HepG2 (cell line): ENCODE results near the gene KAZN. TPM values are rescaled to one million over a fixed set of nuclear protein-coding genes. Genes with fewer than 3 reads are reported as not detected.

Source experiments
- KDM1A ChIP-seq: IDR thresholded peaks from 2 replicates; pipeline ENCODE4 v1.6.1; 2016; ENCODE audit warnings: missing compliant biosample characterization
- KLF6 ChIP-seq: IDR thresholded peaks from 2 replicates; pipeline ENCODE4 v1.8.0; 2016; ENCODE audit warnings: missing biosample characterization, missing genetic modification reagents
- KLF9 ChIP-seq: IDR thresholded peaks from 2 replicates; pipeline ENCODE4 v1.6.1; 2016; ENCODE audit warnings: low read depth
- NFATC3 ChIP-seq: sonication (generic); formaldehyde crosslinking; IDR thresholded peaks from 2 replicates; pipeline ENCODE4 v1.5.1; 2020; ENCODE audit warnings: mild to moderate bottlenecking, missing genetic modification reagents
- PHF20 ChIP-seq: sonication (generic); formaldehyde crosslinking; IDR thresholded peaks from 2 replicates; pipeline ENCODE4 v1.5.0; 2020; ENCODE audit warnings: mild to moderate bottlenecking, missing genetic modification reagents
- PHF21A ChIP-seq: sonication (generic); formaldehyde crosslinking; IDR thresholded peaks from 2 replicates; pipeline ENCODE4 v1.5.0; 2020; ENCODE audit warnings: mild to moderate bottlenecking, missing genetic modification reagents
- SMYD3 ChIP-seq: sonication (generic); formaldehyde crosslinking; IDR thresholded peaks from 2 replicates; pipeline ENCODE4 v1.8.1; 2023; ENCODE audit warnings: mild to moderate bottlenecking, missing genetic modification reagents
- ZKSCAN1 ChIP-seq: fragments of 150-350 bp; IDR thresholded peaks from 2 replicates; pipeline ENCODE4 v1.6.1; 2014; ENCODE audit warnings: low read length
- ZNF724P ChIP-seq: sonication (generic); formaldehyde crosslinking; IDR thresholded peaks from 2 replicates; pipeline ENCODE4 v1.8.0; 2022; ENCODE audit warnings: missing genetic modification reagents, borderline replicate concordance
- polyA plus RNA-seq, 8 experiments: library from polyadenylated mRNA; depleted of rRNA in 3 of 8; stranded (reverse) in 7 of 8; unstranded in 1 of 8; fragments of >200 nt; fragmentation: Illumina TruSeq in 4 of 8; extraction: Trizol in 4 of 8; gene quantifications; 2 replicates each; pipeline versions ENCODE4 v1.2.1 to v1.2.3, GENCODE V29; 2011 to 2016; ENCODE audit warnings: low read depth in 4 of 8, missing spikeins in 1 of 8, mixed read lengths in 1 of 8; ENCODE audit not compliant: insufficient read depth in 1 of 8
- total RNA-seq, 5 experiments: library from RNA; depleted of rRNA; stranded (reverse); fragments of >200 nt; fragmentation: Illumina TruSeq; extraction: Trizol; gene quantifications; 2 replicates each; pipeline ENCODE4 v1.2.3, GENCODE V29; 2016; ENCODE audit warnings: low read depth in 1 of 5
- TF ChIP-seq, protein P1 (sequence below): sonication (generic); formaldehyde crosslinking; IDR thresholded peaks from 2 replicates; pipeline ENCODE4 v1.8.1; 2023; ENCODE audit warnings: mild to moderate bottlenecking, inconsistent platforms, moderate library complexity, missing genetic modification reagents, borderline replicate concordance
- TF ChIP-seq, protein P2 (sequence below): sonication (generic); formaldehyde crosslinking; IDR thresholded peaks from 2 replicates; pipeline ENCODE4 v1.4.0; 2020; ENCODE audit warnings: mild to moderate bottlenecking, low read depth, missing genetic modification reagents
- TF ChIP-seq, protein P3 (sequence below): sonication (generic); formaldehyde crosslinking; IDR thresholded peaks from 2 replicates; pipeline ENCODE4 v1.8.1; 2023; ENCODE audit warnings: mild to moderate bottlenecking, missing genetic modification reagents
- TF ChIP-seq, protein P4 (sequence below): sonication (generic); formaldehyde crosslinking; IDR thresholded peaks from one replicate; pipeline ENCODE4 v1.5.1; 2020; ENCODE audit warnings: mild to moderate bottlenecking, missing genetic modification reagents; ENCODE audit errors: not compliant biosample characterization

The KAZN gene
- total and polyA plus RNA-seq, 2 of the 13 experiments (the other 11 are each of a cell fraction or from before 2014, with no cell fraction given), result 10.4 to 13.5 TPM

DNA sequence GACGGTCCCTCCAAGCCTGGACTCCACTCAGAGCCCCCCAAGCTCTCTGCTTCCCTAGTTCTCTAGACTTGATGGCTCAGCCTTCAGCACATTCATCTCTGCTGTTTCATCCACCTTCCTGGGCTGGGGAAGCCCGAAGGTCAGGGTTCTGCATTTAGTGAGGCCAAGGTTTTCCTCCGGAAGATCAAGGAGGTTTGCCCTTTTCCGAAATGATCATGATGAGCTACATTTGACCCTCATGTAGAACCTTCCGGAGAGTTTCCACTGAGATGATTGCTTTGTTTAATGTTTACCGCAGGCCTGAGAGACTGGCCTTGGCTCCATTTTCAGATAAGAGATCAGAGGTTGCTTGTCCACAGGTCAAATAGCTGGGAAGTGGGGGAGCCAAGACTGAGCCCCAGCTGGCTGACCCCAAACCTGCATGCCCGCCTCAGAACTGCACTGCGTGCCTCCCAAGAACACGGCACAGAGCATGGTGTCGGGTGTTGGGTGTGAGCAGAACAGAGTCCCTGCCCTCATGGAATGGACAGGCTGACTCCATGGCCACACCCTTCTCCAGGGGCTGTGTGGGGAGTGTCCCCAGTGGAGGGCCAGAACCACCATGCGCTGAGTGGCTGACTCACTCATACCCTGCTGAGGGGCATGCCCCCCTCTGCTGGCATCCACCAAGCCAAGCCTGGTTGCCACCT lies 354.3 kb downstream of the KAZN start (continued):
- TF ChIP-seq SMYD3 (0 out of 2 replicates have a peak, but pooled peaks have one; percentile 30), NFATC3 (CRISPR knock-in tag) (no peak), KDM1A (CRISPR knock-in tag) (no peak), PHF21A (CRISPR knock-in tag) (peak; percentile 97), ZKSCAN1 (no peak), KLF6 (CRISPR knock-in tag) (peak; percentile 86), ZNF724P (CRISPR knock-in tag) (peak; percentile 72; the same call in 1 of the 2 replicates), KLF9 (no peak), PHF20 (CRISPR knock-in tag) (no peak)
- TF ChIP-seq, protein P1, sequence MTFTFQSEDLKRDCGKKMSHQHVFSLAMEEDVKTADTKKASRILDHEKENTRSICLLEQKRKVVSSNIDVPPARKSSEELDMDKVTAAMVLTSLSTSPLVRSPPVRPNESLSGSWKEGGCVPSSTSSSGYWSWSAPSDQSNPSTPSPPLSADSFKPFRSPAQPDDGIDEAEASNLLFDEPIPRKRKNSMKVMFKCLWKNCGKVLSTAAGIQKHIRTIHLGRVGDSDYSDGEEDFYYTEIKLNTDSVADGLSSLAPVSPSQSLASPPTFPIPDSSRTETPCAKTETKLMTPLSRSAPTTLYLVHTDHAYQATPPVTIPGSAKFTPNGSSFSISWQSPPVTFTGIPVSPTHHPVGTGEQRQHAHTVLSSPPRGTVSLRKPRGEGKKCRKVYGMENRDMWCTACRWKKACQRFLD (CRISPR knock-in tag), result no peak
- TF ChIP-seq, protein P2, sequence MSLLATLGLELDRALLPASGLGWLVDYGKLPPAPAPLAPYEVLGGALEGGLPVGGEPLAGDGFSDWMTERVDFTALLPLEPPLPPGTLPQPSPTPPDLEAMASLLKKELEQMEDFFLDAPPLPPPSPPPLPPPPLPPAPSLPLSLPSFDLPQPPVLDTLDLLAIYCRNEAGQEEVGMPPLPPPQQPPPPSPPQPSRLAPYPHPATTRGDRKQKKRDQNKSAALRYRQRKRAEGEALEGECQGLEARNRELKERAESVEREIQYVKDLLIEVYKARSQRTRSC (CRISPR knock-in tag), result peak; percentile 44; the same call in 1 of the 2 replicates
- TF ChIP-seq, protein P3, sequence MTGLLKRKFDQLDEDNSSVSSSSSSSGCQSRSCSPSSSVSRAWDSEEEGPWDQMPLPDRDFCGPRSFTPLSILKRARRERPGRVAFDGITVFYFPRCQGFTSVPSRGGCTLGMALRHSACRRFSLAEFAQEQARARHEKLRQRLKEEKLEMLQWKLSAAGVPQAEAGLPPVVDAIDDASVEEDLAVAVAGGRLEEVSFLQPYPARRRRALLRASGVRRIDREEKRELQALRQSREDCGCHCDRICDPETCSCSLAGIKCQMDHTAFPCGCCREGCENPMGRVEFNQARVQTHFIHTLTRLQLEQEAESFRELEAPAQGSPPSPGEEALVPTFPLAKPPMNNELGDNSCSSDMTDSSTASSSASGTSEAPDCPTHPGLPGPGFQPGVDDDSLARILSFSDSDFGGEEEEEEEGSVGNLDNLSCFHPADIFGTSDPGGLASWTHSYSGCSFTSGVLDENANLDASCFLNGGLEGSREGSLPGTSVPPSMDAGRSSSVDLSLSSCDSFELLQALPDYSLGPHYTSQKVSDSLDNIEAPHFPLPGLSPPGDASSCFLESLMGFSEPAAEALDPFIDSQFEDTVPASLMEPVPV (CRISPR knock-in tag), result no peak
- TF ChIP-seq, protein P4, sequence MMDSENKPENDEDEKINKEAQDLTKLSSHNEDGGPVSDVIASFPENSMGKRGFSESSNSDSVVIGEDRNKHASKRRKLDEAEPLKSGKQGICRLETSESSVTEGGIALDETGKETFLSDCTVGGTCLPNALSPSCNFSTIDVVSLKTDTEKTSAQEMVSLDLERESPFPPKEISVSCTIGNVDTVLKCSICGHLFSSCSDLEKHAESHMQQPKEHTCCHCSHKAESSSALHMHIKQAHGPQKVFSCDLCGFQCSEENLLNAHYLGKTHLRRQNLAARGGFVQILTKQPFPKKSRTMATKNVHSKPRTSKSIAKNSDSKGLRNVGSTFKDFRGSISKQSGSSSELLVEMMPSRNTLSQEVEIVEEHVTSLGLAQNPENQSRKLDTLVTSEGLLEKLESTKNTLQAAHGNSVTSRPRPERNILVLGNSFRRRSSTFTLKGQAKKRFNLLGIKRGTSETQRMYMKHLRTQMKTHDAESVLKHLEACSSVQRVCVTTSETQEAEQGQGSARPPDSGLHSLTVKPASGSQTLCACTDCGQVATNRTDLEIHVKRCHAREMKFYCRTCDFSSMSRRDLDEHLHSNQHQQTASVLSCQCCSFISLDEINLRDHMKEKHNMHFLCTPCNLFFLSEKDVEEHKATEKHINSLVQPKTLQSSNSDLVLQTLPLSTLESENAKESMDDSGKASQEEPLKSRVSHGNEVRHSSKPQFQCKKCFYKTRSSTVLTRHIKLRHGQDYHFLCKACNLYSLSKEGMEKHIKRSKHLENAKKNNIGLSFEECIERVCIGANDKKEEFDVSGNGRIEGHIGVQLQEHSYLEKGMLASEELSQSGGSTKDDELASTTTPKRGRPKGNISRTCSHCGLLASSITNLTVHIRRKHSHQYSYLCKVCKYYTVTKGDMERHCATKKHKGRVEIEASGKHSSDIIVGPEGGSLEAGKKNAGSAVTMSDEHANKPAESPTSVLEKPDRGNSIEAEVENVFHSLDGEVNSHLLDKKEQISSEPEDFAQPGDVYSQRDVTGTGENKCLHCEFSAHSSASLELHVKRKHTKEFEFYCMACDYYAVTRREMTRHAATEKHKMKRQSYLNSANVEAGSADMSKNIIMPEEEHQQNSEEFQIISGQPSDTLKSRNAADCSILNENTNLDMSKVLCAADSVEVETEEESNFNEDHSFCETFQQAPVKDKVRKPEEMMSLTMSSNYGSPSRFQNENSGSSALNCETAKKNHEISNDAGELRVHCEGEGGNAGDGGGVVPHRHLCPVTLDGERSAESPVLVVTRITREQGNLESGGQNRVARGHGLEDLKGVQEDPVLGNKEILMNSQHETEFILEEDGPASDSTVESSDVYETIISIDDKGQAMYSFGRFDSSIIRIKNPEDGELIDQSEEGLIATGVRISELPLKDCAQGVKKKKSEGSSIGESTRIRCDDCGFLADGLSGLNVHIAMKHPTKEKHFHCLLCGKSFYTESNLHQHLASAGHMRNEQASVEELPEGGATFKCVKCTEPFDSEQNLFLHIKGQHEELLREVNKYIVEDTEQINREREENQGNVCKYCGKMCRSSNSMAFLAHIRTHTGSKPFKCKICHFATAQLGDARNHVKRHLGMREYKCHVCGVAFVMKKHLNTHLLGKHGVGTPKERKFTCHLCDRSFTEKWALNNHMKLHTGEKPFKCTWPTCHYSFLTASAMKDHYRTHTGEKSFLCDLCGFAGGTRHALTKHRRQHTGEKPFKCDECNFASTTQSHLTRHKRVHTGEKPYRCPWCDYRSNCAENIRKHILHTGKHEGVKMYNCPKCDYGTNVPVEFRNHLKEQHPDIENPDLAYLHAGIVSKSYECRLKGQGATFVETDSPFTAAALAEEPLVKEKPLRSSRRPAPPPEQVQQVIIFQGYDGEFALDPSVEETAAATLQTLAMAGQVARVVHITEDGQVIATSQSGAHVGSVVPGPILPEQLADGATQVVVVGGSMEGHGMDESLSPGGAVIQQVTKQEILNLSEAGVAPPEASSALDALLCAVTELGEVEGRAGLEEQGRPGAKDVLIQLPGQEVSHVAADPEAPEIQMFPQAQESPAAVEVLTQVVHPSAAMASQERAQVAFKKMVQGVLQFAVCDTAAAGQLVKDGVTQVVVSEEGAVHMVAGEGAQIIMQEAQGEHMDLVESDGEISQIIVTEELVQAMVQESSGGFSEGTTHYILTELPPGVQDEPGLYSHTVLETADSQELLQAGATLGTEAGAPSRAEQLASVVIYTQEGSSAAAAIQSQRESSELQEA (CRISPR knock-in tag), result no peak
